Neural progenitor cell (in vitro differentiated cells): ENCODE measurements around the gene LDLRAD4. TPM values are rescaled to one million over a fixed set of nuclear protein-coding genes. Genes with fewer than 3 reads are reported as not detected.

Source experiments
- DNase-seq: peaks from one replicate; pipeline ENCODE4 v3.0.0-alpha.2; 2016; ENCODE audit warnings: low spot score
- H2AFZ ChIP-seq: fragments of 200-600 bp; sonication (generic); replicated peaks from 2 replicates; pipeline ENCODE4 v1.6.1; 2016; ENCODE audit warnings: antibody characterized with exemption
- H3F3A ChIP-seq: fragments of 200-600 bp; sonication (generic); 2 replicates; pipeline ENCODE4 v1.6.1; 2016; ENCODE audit warnings: antibody characterized with exemption, low read depth
- H3K27ac ChIP-seq: fragments of 200-600 bp; sonication (generic); 2 replicates; pipeline ENCODE4 v1.5.1; 2016; ENCODE audit warnings: mild to moderate bottlenecking
- H3K27me3 ChIP-seq: fragments of 200-600 bp; sonication (generic); 2 replicates; pipeline ENCODE4 v1.6.1; 2016; ENCODE audit warnings: mild to moderate bottlenecking, moderate library complexity
- H3K36me3 ChIP-seq: fragments of 200-600 bp; sonication (generic); 2 replicates; pipeline ENCODE4 v1.5.1; 2016
- H3K4me1 ChIP-seq: fragments of 200-600 bp; sonication (generic); 2 replicates; pipeline ENCODE4 v1.6.1; 2016; ENCODE audit warnings: mixed run types
- H3K4me2 ChIP-seq: fragments of 200-600 bp; sonication (generic); 2 replicates; pipeline ENCODE4 v1.6.1; 2016
- H3K4me3 ChIP-seq: fragments of 200-600 bp; sonication (generic); 2 replicates; pipeline ENCODE4 v1.5.1; 2016
- H3K79me2 ChIP-seq: fragments of 200-600 bp; sonication (generic); 2 replicates; pipeline ENCODE4 v1.6.1; 2016; ENCODE audit warnings: low read depth
- H3K9ac ChIP-seq: fragments of 200-600 bp; sonication (generic); 2 replicates; pipeline ENCODE4 v1.6.1; 2016
- H3K9me3 ChIP-seq: fragments of 200-600 bp; sonication (generic); 2 replicates; pipeline ENCODE4 v1.5.1; 2016; ENCODE audit warnings: low read depth
- H4K20me1 ChIP-seq: fragments of 200-600 bp; sonication (generic); 2 replicates; pipeline ENCODE4 v1.6.1; 2016; ENCODE audit warnings: low read depth
- H3K27ac Mint-ChIP-seq: 3 replicates; pipeline ENCODE4 v1.8.0; 2021; ENCODE audit warnings: mixed read lengths
- H3K27me3 Mint-ChIP-seq: 2 replicates; pipeline ENCODE4 v1.8.0; 2022; ENCODE audit warnings: low read depth, mild to moderate bottlenecking, inconsistent platforms, moderate library complexity, mixed read lengths; ENCODE audit not compliant: insufficient read depth
- H3K36me3 Mint-ChIP-seq: 3 replicates; pipeline ENCODE4 v1.8.0; 2021; ENCODE audit warnings: mixed read lengths
- H3K4me1 Mint-ChIP-seq: 3 replicates; pipeline ENCODE4 v1.8.0; 2021; ENCODE audit warnings: mixed read lengths
- H3K4me3 Mint-ChIP-seq: 3 replicates; pipeline ENCODE4 v1.8.0; 2021; ENCODE audit warnings: mild to moderate bottlenecking, moderate library complexity, mixed read lengths
- H3K9me3 Mint-ChIP-seq: 3 replicates; pipeline ENCODE4 v1.8.0; 2020; ENCODE audit warnings: mixed read lengths
- EZH2 ChIP-seq: fragments of 200-600 bp; sonication (generic); IDR thresholded peaks from 2 replicates; pipeline ENCODE4 v1.6.1; 2017; ENCODE audit warnings: antibody characterized with exemption, mild to moderate bottlenecking, moderate library complexity
- EZH2phosphoT487 ChIP-seq: fragments of 200-600 bp; sonication (generic); IDR thresholded peaks from 2 replicates; pipeline ENCODE4 v1.6.1; 2017; ENCODE audit warnings: antibody characterized with exemption
- total RNA-seq: library from RNA; depleted of rRNA; stranded (reverse); fragments of >200 nt; gene quantifications from 2 replicates; pipeline ENCODE4 v1.2.3, GENCODE V29; 2015; ENCODE audit warnings: low replicate concordance
- TF ChIP-seq, protein P1 (sequence below): fragments of 200-600 bp; sonication (generic); IDR thresholded peaks from 2 replicates; pipeline ENCODE4 v1.5.1; 2017; ENCODE audit warnings: antibody characterized with exemption, mild to moderate bottlenecking

Gene LDLRAD4
- total RNA-seq, 1 donor from 2014 or later, result 0.65 TPM

DNA sequence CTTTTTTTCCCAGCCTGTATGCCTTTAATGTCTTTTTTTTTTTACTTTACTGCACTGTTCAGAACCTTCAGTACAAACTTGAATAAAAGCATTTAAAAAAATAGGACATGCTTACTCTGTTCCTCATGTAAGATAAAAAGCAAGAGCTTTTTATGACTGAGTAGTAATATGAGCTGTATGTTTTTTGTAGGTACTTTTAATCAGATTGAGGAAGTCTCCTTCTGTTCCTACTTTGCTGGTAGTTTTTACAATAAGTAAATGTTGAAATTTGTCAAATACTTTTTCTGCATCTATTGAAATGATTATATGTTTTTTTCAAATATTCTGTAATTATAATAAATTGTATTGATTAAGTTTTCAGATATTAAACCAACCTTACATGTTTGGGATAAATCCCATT lies 318.0 kb downstream of the LDLRAD4 start:
- H3K4me2 ChIP-seq, result no peak overlapping the region
- no peak overlapping the region for H3K27ac Mint-ChIP-seq
- H3K4me3 Mint-ChIP-seq, result no peak overlapping the region

DNA sequence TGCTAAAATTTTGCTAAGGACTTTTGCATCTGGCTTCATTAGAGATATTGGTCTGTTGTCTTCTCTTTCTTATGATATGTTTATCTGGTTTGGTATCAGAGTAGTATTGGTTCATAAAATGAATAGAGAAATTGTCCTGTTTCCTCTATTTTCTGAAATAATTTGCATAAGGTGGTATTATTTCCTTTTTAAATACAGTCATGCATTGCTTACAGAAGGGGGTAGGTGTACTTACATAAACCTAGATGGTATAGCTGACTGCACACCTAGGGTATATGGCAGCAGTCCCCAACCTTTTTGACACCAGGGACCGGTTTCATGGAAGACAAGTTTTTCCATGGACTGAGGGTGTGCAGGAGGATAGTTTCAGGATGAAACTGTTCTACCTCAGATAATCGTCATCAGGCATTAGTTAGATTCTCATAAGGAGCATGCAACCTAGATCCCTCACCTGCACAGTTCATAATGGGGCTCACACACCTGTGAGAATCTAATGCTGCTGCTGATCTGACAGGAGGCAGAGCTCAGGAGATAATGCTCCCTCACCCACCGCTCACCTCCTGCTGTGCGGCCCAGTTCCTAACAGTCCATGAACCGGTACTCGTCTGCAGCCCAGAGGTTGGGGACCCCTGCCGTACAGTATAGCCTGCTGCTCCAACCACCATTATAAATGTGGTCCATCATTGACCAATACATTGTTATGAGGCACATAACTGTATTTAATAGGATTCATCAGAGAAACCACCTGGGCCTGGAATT lies 318.6 kb downstream of the LDLRAD4 start:
- Histone ChIP-seq H3K9ac (no peak overlapping the region), H3K79me2 (no peaks in the 10 kb centered on the region), H3K4me1 (no peaks in the 10 kb centered on the region), H3K27me3 (no peaks in the 10 kb centered on the region), H4K20me1 (no peaks in the 10 kb centered on the region), H3K36me3 (no peaks in the 10 kb centered on the region), H3K4me2 (no peak overlapping the region), H3K4me3 (no peak overlapping the region), H3F3A (no peaks in the 10 kb centered on the region), H2AFZ (no peak overlapping the region), H3K9me3 (no peaks in the 10 kb centered on the region), H3K27ac (no peak overlapping the region)
- Mint-ChIP-seq H3K4me3 (no peak overlapping the region), H3K9me3 (no peaks in the 10 kb centered on the region), H3K4me1 (peaks cover 2% of the 10 kb centered on the region), H3K27me3 (no peaks in the 10 kb centered on the region), H3K36me3 (no peaks in the 10 kb centered on the region), H3K27ac (no peak overlapping the region)
- no peak for DNase-seq
- TF ChIP-seq EZH2phosphoT487 (no peak), EZH2 (no peak)

More for the DNA sequence above, 318.0 kb downstream of the LDLRAD4 start:
- Histone ChIP-seq H3K9ac (no peak overlapping the region), H3K9me3 (no peaks in the 10 kb centered on the region), H3K27ac (no peak overlapping the region), H3K36me3 (no peaks in the 10 kb centered on the region), H3F3A (no peaks in the 10 kb centered on the region), H3K4me3 (no peak overlapping the region), H4K20me1 (no peaks in the 10 kb centered on the region), H3K4me1 (no peaks in the 10 kb centered on the region), H2AFZ (no peak overlapping the region), H3K79me2 (no peaks in the 10 kb centered on the region), H3K27me3 (no peaks in the 10 kb centered on the region)
- peaks cover 2% of the 10 kb centered on the region for H3K4me1 Mint-ChIP-seq
- H3K27me3 Mint-ChIP-seq, result no peaks in the 10 kb centered on the region
- DNase-seq, result no peak
- H3K9me3 Mint-ChIP-seq, result no peaks in the 10 kb centered on the region
- H3K36me3 Mint-ChIP-seq, result no peaks in the 10 kb centered on the region
- TF ChIP-seq, protein P1, sequence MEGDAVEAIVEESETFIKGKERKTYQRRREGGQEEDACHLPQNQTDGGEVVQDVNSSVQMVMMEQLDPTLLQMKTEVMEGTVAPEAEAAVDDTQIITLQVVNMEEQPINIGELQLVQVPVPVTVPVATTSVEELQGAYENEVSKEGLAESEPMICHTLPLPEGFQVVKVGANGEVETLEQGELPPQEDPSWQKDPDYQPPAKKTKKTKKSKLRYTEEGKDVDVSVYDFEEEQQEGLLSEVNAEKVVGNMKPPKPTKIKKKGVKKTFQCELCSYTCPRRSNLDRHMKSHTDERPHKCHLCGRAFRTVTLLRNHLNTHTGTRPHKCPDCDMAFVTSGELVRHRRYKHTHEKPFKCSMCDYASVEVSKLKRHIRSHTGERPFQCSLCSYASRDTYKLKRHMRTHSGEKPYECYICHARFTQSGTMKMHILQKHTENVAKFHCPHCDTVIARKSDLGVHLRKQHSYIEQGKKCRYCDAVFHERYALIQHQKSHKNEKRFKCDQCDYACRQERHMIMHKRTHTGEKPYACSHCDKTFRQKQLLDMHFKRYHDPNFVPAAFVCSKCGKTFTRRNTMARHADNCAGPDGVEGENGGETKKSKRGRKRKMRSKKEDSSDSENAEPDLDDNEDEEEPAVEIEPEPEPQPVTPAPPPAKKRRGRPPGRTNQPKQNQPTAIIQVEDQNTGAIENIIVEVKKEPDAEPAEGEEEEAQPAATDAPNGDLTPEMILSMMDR, result no peak
- TF ChIP-seq EZH2phosphoT487, result no peak
- TF ChIP-seq EZH2, result no peak

DNA sequence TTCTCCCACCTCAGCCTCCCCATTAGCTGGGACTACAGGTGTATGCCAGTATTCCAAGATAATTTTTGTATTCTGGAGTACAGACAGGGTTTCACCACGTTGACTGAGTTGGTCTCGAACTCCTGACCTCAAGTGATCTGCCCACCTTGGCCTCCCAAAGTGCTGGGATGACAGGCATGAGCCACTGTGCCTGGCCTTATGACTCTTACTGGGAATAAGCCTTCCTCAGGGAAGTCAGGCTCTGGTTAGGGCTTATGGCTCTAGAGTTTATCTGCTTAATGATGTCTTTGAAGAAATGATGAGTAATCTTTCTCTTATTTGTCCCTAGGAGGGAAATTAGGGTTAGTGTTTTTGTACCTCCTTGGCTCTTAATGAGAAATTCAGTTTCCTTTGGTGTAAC lies 320.1 kb downstream of the LDLRAD4 start:
- no peak overlapping the region for H2AFZ ChIP-seq
- H3K9ac ChIP-seq, result no peak overlapping the region
- H3K36me3 ChIP-seq, result no peaks in the 10 kb centered on the region
- Mint-ChIP-seq H3K36me3 (no peaks in the 10 kb centered on the region), H3K4me3 (no peak overlapping the region), H3K27ac (no peak overlapping the region), H3K27me3 (no peaks in the 10 kb centered on the region), H3K9me3 (no peaks in the 10 kb centered on the region), H3K4me1 (peaks cover 2% of the 10 kb centered on the region)
- no peaks in the 10 kb centered on the region for H3K4me1 ChIP-seq
- H3F3A ChIP-seq, result no peaks in the 10 kb centered on the region
- no peaks in the 10 kb centered on the region for H3K79me2 ChIP-seq
- no peak overlapping the region for H3K27ac ChIP-seq
- no peak overlapping the region for H3K4me2 ChIP-seq
- H4K20me1 ChIP-seq, result no peaks in the 10 kb centered on the region
- DNase-seq, result no peak
- H3K9me3 ChIP-seq, result no peaks in the 10 kb centered on the region
- no peak overlapping the region for H3K4me3 ChIP-seq
- no peak for TF ChIP-seq EZH2phosphoT487
- TF ChIP-seq, protein P1, result no peak
- TF ChIP-seq EZH2, result no peak
- no peaks in the 10 kb centered on the region for H3K27me3 ChIP-seq

DNA sequence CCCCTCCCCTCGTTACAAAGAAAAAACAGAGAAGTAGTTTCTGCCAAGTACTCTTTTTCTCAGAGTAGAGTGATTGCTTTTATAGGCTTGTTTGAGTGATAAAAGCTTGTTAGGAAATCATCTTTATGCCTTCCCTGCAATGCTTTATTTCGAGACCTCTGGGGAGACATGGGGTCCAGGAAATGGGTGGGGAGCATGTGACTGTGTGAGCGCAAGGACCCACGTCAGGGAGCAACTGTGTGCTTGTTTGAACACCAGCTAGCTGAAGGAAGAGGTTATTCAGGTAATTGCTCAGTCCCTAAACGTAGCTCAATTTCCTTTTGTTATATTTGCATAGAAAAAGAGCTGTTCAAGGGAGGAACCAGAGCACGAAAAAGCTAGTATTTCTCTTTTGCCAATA lies 320.5 kb downstream of the LDLRAD4 start:
- no peaks in the 10 kb centered on the region for H3K27me3 Mint-ChIP-seq
- Histone ChIP-seq H3K9me3 (no peaks in the 10 kb centered on the region), H3K4me2 (no peak overlapping the region), H3K36me3 (no peaks in the 10 kb centered on the region), H3K79me2 (no peaks in the 10 kb centered on the region), H3F3A (no peaks in the 10 kb centered on the region), H4K20me1 (no peaks in the 10 kb centered on the region), H3K9ac (no peak overlapping the region), H3K27ac (no peak overlapping the region), H3K4me1 (no peaks in the 10 kb centered on the region), H3K27me3 (no peaks in the 10 kb centered on the region), H2AFZ (no peak overlapping the region), H3K4me3 (no peak overlapping the region)
- H3K9me3 Mint-ChIP-seq, result no peaks in the 10 kb centered on the region
- no peak overlapping the region for H3K4me3 Mint-ChIP-seq
- no peak for TF ChIP-seq EZH2phosphoT487
- TF ChIP-seq, protein P1, result no peak
- TF ChIP-seq EZH2, result no peak
- no peaks in the 10 kb centered on the region for H3K36me3 Mint-ChIP-seq
- no peak for DNase-seq
- no peak overlapping the region for H3K27ac Mint-ChIP-seq
- H3K4me1 Mint-ChIP-seq, result peaks cover 2% of the 10 kb centered on the region
